HPDE6-E6E7 (cell line): ENCODE results near the gene KCNJ6.
"Not testable (repeated sequence)": the region's sequence is repeated elsewhere in the genome, so short reads cannot be mapped to it uniquely, and the experiment has no call there.

Source experiments
- DNase-seq: peaks from one replicate; pipeline ENCODE4 v3.0.0; 2011; ENCODE audit warnings: missing footprints; ENCODE audit errors: extremely low spot score

The KCNJ6 gene

GRCh38 chr21:37780991-37781983 is 135.0 kb downstream of the KCNJ6 start:
- no peak for DNase-seq

GRCh38 chr21:37771181-37771580 is 145.1 kb downstream of the KCNJ6 start:
- DNase-seq, result no peak

GRCh38 chr21:37770461-37770860 is 145.8 kb downstream of the KCNJ6 start:
- no peak for DNase-seq

- DNase-seq, result no peak
These were observed 146.6 kb downstream of the KCNJ6 start for GRCh38 chr21:37769656-37770055.

GRCh38 chr21:37767984-37768383 is 148.3 kb downstream of the KCNJ6 start:
- DNase-seq, result no peak

GRCh38 chr21:37766129-37766528 is 150.1 kb downstream of the KCNJ6 start:
- no peak for DNase-seq

GRCh38 chr21:37765221-37765900 is 150.9 kb downstream of the KCNJ6 start:
- peak; percentile 46 for DNase-seq

- no peak for DNase-seq
These were observed 151.6 kb downstream of the KCNJ6 start for GRCh38 chr21:37764691-37765090.

- no peak for DNase-seq
These were observed 153.0 kb downstream of the KCNJ6 start for GRCh38 chr21:37763298-37763697.

GRCh38 chr21:37762606-37763005 is 153.7 kb downstream of the KCNJ6 start:
- DNase-seq, result no peak

GRCh38 chr21:37761406-37761805 is 154.9 kb downstream of the KCNJ6 start:
- DNase-seq, result not testable (repeated sequence)

GRCh38 chr21:37759777-37760176 is 156.5 kb downstream of the KCNJ6 start:
- no peak for DNase-seq

GRCh38 chr21:37758982-37759381 is 157.3 kb downstream of the KCNJ6 start:
- DNase-seq, result peak; percentile 50

- no peak for DNase-seq
These were observed 158.5 kb downstream of the KCNJ6 start for GRCh38 chr21:37757606-37758376.

- DNase-seq, result no peak
These were observed 163.1 kb downstream of the KCNJ6 start for GRCh38 chr21:37753122-37753599.

- DNase-seq, result no peak
These were observed 164.8 kb downstream of the KCNJ6 start for GRCh38 chr21:37751268-37751975.

GRCh38 chr21:37749132-37749531 is 167.1 kb downstream of the KCNJ6 start:
- peak; percentile 21 for DNase-seq

GRCh38 chr21:37748351-37748750 is 167.9 kb downstream of the KCNJ6 start:
- no peak for DNase-seq

GRCh38 chr21:37746849-37747248 is 169.4 kb downstream of the KCNJ6 start:
- DNase-seq, result no peak

GRCh38 chr21:37744551-37744950 is 171.7 kb downstream of the KCNJ6 start:
- no peak for DNase-seq

- DNase-seq, result no peak
These were observed 173.7 kb downstream of the KCNJ6 start for GRCh38 chr21:37742532-37742931.
